Vagina (tissue), 2 donors: Measurements from ENCODE around the gene ODF4. TPM values are rescaled to one million over a fixed set of nuclear protein-coding genes. Genes with fewer than 3 reads are reported as not detected.

Experiments used
- DNase-seq, 2 donors: peaks; one replicate each; pipeline ENCODE4 v3.0.0-alpha.2; 2017; ENCODE audit errors: extremely low spot score in 2 of 2
- H3K27ac ChIP-seq: fragments of 200-600 bp; sonication (generic); one replicate; pipeline ENCODE4 v1.5.1; 2019
- H3K27me3 ChIP-seq: fragments of 200-600 bp; sonication (generic); one replicate; pipeline ENCODE4 v1.5.1; 2019
- H3K36me3 ChIP-seq, 2 donors: fragments of 200-600 bp; sonication (generic); one replicate each; pipeline ENCODE4 v1.5.1; 2017 to 2019
- H3K4me1 ChIP-seq: fragments of 200-600 bp; sonication (generic); one replicate; pipeline ENCODE4 v1.5.1; 2019
- H3K4me3 ChIP-seq, 2 donors: fragments of 200-600 bp; sonication (generic); 1 replicate in 1 of 2; 2 replicates in 1 of 2; pipeline ENCODE4 v1.5.1; 2016 to 2019
- H3K9me3 ChIP-seq: fragments of 200-600 bp; sonication (generic); one replicate; pipeline ENCODE4 v1.5.1; 2019
- POLR2A ChIP-seq, 2 donors: fragments of 450-650 bp; IDR thresholded peaks; one replicate each; pipeline ENCODE4 v1.6.1; 2017; ENCODE audit warnings: antibody characterized with exemption in 2 of 2, mild to moderate bottlenecking in 2 of 2, moderate library complexity in 2 of 2
- POLR2AphosphoS5 ChIP-seq, 2 donors: sonication (generic); formaldehyde crosslinking; IDR thresholded peaks; one replicate each; pipeline ENCODE4 v1.9.0; 2017; ENCODE audit warnings: antibody characterized with exemption in 2 of 2, mild to moderate bottlenecking in 2 of 2, low read depth in 1 of 2; ENCODE audit not compliant: insufficient read depth in 1 of 2
- intact Hi-C: fragments of 100-400 bp; cut with DNase I; formaldehyde crosslinking; loops from one replicate; pipeline ENCODE4 v1.15.1; 2023
- total RNA-seq: library from RNA; depleted of rRNA; stranded (reverse); fragments of >200 nt; gene quantifications from one replicate; pipeline ENCODE4 v1.2.3, GENCODE V29; 2016
- TF ChIP-seq, protein P1 (sequence below), 3 experiments: fragments of 450-650 bp in 2 of 3; fragments of 200-600 bp in 1 of 3; sonication (generic) in 1 of 3; IDR thresholded peaks; one replicate each; pipeline ENCODE4 v1.5.1; 2017 to 2019; ENCODE audit warnings: antibody characterized with exemption in 3 of 3, mild to moderate bottlenecking in 2 of 3, moderate library complexity in 2 of 3

ODF4 gene
- total RNA-seq, 1 donor from 2014 or later, result not detected

DNA sequence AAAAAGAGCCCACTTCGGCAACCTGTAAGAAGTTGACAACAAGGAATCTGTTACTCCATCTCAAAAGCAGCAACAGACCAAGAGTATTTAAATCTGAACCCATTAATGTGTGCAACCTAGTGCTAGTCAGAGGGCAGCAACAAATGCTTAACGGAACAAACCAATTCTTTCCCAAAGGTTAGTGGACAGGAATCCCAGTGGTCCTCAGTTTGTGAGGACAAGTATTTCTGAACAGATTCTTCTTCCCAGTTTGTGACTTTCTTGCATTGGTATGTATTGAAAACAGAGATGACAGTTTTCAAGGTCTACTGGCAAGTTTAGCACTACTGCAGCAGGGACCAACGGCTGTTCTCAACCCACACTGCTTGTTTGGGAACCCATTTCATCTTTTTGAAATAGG is 40.4 kb downstream of the ODF4 start:
- Histone ChIP-seq H3K27ac (no peak overlapping the region), H3K4me1 (peaks cover 67% of the 10 kb centered on the region), H3K9me3 (no peaks in the 10 kb centered on the region), H3K36me3 (peaks cover 0 to 42% of the 10 kb centered on the region in 2 donors), H3K4me3 (no peak overlapping the region), H3K27me3 (no peaks in the 10 kb centered on the region)
- no peak for TF ChIP-seq POLR2A (IDR thresholded peaks at IDR 0.05)
- TF ChIP-seq, protein P1, sequence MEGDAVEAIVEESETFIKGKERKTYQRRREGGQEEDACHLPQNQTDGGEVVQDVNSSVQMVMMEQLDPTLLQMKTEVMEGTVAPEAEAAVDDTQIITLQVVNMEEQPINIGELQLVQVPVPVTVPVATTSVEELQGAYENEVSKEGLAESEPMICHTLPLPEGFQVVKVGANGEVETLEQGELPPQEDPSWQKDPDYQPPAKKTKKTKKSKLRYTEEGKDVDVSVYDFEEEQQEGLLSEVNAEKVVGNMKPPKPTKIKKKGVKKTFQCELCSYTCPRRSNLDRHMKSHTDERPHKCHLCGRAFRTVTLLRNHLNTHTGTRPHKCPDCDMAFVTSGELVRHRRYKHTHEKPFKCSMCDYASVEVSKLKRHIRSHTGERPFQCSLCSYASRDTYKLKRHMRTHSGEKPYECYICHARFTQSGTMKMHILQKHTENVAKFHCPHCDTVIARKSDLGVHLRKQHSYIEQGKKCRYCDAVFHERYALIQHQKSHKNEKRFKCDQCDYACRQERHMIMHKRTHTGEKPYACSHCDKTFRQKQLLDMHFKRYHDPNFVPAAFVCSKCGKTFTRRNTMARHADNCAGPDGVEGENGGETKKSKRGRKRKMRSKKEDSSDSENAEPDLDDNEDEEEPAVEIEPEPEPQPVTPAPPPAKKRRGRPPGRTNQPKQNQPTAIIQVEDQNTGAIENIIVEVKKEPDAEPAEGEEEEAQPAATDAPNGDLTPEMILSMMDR (IDR thresholded peaks at IDR 0.05), result no peak
- TF ChIP-seq POLR2AphosphoS5 (IDR thresholded peaks at IDR 0.05; ENCODE audit: insufficient read depth in 1 of 2, low read depth in 1 of 2), result no peak
- DNase-seq, result no peak
- intact Hi-C loops, result no loop called here

DNA sequence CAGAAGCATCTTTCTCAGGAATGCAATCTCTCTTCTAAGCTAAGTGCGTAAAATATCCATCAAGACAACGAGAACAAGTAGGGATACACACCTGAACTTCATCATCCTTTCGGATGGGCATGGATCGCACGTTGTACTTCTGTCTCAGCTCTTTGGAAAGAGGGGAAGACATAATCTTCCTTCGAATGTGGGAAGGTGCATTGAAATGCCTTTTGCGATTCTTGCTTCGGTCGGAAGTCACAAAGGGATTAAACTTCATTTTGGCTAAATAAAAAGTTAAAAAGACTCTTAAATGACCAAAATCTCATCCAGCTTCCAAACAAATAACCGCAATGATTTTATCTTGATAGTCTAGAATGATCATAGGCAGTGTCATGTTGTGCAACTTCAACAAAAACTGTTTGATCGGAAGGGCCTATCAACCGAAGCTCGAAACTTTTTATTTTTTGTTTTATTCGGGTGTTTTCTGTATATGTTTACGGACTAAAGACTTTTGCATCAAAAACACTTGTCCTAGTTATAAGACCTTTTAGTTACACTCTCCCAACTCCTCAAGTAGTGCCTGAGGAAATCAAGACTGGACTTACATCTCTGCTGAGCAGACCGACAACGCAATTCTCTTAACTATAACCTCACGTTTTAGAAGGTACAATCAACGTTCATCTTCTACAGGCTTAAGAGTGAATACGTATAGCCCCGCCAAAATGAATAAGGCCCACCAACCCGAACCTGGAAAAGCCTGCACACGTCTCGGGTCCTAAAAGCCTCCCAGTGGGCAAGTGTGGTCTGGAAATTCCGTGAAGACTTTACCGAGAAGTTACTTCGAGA is 42.6 kb downstream of the ODF4 start:
- Histone ChIP-seq H3K4me1 (peaks cover 52% of the 10 kb centered on the region), H3K27ac (peak overlapping the region; percentile 24), H3K9me3 (no peaks in the 10 kb centered on the region), H3K4me3 (peak overlapping the region; percentile 65 to 78), H3K27me3 (no peaks in the 10 kb centered on the region), H3K36me3 (peaks cover 0 to 42% of the 10 kb centered on the region in 2 donors)
- intact Hi-C loops, result no loop called here
- DNase-seq, result no peak
- no peak for TF ChIP-seq POLR2A (IDR thresholded peaks at IDR 0.05)
- no peak for TF ChIP-seq POLR2AphosphoS5 (IDR thresholded peaks at IDR 0.05; ENCODE audit: insufficient read depth in 1 of 2, low read depth in 1 of 2)
- TF ChIP-seq, protein P1 (IDR thresholded peaks at IDR 0.05), result no peak

DNA sequence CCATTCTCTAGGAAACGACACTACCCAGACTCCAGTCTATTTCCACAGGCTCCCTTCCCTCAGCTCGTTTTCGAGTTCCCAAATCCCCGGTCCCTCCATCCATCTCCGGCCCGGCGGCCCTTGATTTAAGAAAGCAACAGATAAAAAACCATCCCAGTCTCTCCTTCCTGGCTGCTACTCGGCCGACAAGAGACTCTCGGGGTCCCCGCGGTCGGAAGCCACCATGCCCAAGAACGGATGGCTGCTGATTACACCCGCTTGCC is 43.2 kb downstream of the ODF4 start:
- Histone ChIP-seq H3K9me3 (no peaks in the 10 kb centered on the region), H3K4me1 (peaks cover 52% of the 10 kb centered on the region), H3K27me3 (no peaks in the 10 kb centered on the region), H3K36me3 (peaks cover 0 to 41% of the 10 kb centered on the region in 2 donors), H3K4me3 (peak overlapping the region; percentile 65 to 78), H3K27ac (peak overlapping the region; percentile 24)
- TF ChIP-seq, protein P1 (IDR thresholded peaks at IDR 0.05), result no peak
- peak in 1 of 2 donors; percentile 91 for TF ChIP-seq POLR2AphosphoS5 (IDR thresholded peaks at IDR 0.05; ENCODE audit: insufficient read depth in 1 of 2, low read depth in 1 of 2)
- peak in 1 of 2 donors; percentile 62 for TF ChIP-seq POLR2A (IDR thresholded peaks at IDR 0.05)
- no peak for DNase-seq
- intact Hi-C loops, result no loop called here

DNA sequence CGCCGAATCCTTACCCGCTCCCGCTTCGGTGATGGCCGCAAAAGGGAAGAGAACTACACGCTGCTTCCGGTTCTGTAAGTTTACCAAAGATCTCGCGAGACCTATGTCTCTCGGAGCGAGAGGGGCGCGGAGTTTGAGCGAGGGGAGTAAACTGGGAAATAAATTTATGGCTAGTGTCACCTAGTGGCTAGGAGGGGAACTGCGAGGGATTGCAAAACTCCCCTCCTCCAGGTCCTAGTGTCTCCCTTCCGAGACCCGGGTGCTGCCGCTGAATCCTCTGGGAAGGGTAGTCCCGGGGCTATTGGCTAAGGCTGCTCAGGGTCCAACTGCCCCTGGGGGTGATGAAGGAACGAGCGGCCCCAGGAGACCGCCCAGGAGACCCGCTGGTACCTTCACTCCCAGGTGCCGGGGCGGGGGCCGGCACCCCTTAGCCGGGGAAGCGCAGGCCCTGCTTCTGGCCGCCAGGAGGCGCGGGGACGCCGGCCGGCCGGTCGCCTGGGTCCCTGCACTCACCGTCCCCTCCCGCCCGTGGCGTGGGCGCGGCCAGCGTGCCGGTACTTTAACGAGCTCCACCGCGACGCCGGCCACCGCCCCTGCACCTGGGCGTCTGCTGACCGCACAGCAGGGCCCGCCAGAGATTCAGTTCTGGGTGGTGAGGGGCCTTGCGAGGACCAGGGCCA is 43.6 kb downstream of the ODF4 start, which contains the start of gene RPL26:
TSS of gene RPL26 (minus strand) at position 51 of the 680 bp plus-strand sequence. CDS start 883 bp downstream, outside the sequence.
- peak in 1 of 2 donors; percentile 96 for DNase-seq
- peak within 1 kb of the TSS; percentile 81 for H3K27ac ChIP-seq
- no peaks in the 10 kb centered on the region for H3K9me3 ChIP-seq
- TF ChIP-seq, protein P1 (IDR thresholded peaks at IDR 0.05), result peak; percentile 92 to 100 (median 99)
- no peak for TF ChIP-seq POLR2A (IDR thresholded peaks at IDR 0.05)
- peak; percentile 78 to 99 for TF ChIP-seq POLR2AphosphoS5 (IDR thresholded peaks at IDR 0.05; ENCODE audit: insufficient read depth in 1 of 2, low read depth in 1 of 2)
- H3K36me3 ChIP-seq, result peaks cover 0 to 36% of the 10 kb centered on the region in 2 donors
- intact Hi-C loops, result no loop called here
- H3K4me3 ChIP-seq, result peak within 1 kb of the TSS; percentile 65 to 78
- peaks cover 52% of the 10 kb centered on the region for H3K4me1 ChIP-seq
- no peaks in the 10 kb centered on the region for H3K27me3 ChIP-seq
